SHP77 (cell line): ENCODE results near the gene CD300A.
A peak's percentile ranks its signal among the peaks of the same experiment; 100 is the strongest.

Source experiments
- DNase-seq, 2 experiments: peaks; one replicate each; lab custom pipeline; 2025; lab: John Stamatoyannopoulos, UW

Gene CD300A

GRCh38 chr17:74439691-74440567 is 26.5 kb upstream of the CD300A start:
- no peak for DNase-seq

GRCh38 chr17:74441537-74441936 is 24.9 kb upstream of the CD300A start:
- no peak for DNase-seq

GRCh38 chr17:74442291-74442669 is 24.2 kb upstream of the CD300A start:
- no peak for DNase-seq

- peak; percentile 74 to 91 for DNase-seq
Observed at GRCh38 chr17:74442670-74443515, 23.5 kb upstream of the CD300A start.

GRCh38 chr17:74443516-74444296 is 22.7 kb upstream of the CD300A start:
- DNase-seq: no peak

- no peak for DNase-seq
Observed at GRCh38 chr17:74444406-74444805, 22.0 kb upstream of the CD300A start.

- DNase-seq: no peak
Observed at GRCh38 chr17:74445158-74445557, 21.3 kb upstream of the CD300A start.

- no peak for DNase-seq
Observed at GRCh38 chr17:74446551-74447500, 19.6 kb upstream of the CD300A start.

- DNase-seq: no peak
Observed at GRCh38 chr17:74447628-74448159, 18.7 kb upstream of the CD300A start.

GRCh38 chr17:74448756-74449155 is 17.7 kb upstream of the CD300A start:
- no peak for DNase-seq

GRCh38 chr17:74449306-74449705 is 17.1 kb upstream of the CD300A start:
- DNase-seq: no peak

GRCh38 chr17:74449773-74450172 is 16.7 kb upstream of the CD300A start:
- DNase-seq: no peak

- DNase-seq: no peak
Observed at GRCh38 chr17:74450231-74450630, 16.2 kb upstream of the CD300A start.

- no peak for DNase-seq
Observed at GRCh38 chr17:74450925-74451403, 15.5 kb upstream of the CD300A start.

GRCh38 chr17:74451557-74451956 is 14.9 kb upstream of the CD300A start:
- no peak for DNase-seq

- DNase-seq: peak; percentile 81 to 85
Observed at GRCh38 chr17:74452033-74452840, 14.2 kb upstream of the CD300A start.

GRCh38 chr17:74452841-74453661 is 13.4 kb upstream of the CD300A start:
- peak in 1 of 2 experiments; percentile 48 for DNase-seq

GRCh38 chr17:74453665-74454196 is 12.7 kb upstream of the CD300A start:
- peak in 1 of 2 experiments; percentile 93 for DNase-seq
